Measurements from ENCODE around the gene NGEF.
A peak's percentile ranks its signal among the peaks of the same experiment; 100 is the strongest.
"Not testable (repeated sequence)": the region's sequence is repeated elsewhere in the genome, so short reads cannot be mapped to it uniquely, and the experiment has no call there.

The NGEF gene, protein sequence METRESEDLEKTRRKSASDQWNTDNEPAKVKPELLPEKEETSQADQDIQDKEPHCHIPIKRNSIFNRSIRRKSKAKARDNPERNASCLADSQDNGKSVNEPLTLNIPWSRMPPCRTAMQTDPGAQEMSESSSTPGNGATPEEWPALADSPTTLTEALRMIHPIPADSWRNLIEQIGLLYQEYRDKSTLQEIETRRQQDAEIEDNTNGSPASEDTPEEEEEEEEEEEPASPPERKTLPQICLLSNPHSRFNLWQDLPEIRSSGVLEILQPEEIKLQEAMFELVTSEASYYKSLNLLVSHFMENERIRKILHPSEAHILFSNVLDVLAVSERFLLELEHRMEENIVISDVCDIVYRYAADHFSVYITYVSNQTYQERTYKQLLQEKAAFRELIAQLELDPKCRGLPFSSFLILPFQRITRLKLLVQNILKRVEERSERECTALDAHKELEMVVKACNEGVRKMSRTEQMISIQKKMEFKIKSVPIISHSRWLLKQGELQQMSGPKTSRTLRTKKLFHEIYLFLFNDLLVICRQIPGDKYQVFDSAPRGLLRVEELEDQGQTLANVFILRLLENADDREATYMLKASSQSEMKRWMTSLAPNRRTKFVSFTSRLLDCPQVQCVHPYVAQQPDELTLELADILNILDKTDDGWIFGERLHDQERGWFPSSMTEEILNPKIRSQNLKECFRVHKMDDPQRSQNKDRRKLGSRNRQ

DNA sequence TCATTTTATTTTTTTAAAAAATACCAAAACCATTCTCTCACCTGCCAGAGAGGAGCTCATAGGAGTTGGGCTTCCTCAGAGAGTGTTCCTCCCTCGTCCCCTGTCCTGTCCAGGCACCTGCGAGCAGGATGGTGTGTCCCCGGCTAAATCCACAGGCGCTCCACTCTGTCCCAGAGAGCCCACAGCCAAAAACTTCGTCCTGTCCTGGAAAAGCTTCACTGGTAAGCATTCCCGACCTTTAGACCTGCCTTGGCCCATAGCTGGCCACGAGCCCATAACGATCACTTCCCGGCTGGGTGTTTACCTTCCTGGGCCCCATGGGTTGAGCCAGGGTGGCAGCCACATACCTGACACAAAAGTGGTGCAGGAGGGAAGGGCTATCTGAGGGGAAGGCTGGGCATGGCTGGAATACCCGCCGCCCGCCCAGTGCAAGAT is at the start of gene NGEF:
TSS of gene NGEF (minus strand) at position 230 of the 435 bp plus-strand sequence. CDS start 38,366 bp downstream, outside the sequence.
- no peak for DNase-seq (ENCODE audit: low spot score)

DNA sequence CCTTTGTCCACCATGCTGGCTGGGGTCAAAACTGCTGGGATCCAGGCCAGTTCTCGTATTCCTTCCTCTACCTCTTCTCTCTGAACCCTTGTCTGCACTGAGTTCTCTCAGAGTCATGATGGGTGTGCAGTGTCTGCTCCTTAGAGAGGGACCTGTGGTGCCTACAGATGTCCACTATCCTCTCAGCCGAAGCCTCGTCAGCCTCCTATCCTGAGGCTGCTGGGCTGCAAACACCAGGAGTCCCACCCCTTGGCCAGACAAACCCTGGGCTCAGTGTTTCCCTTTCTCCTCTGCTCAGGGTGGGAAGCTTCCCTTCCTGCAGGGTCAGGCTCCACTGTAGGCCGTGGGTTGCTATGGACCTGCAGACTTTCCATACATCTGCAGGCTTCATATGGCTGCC is 49.4 kb upstream of the NGEF start:
- no peak for DNase-seq (ENCODE audit: low spot score)

DNA sequence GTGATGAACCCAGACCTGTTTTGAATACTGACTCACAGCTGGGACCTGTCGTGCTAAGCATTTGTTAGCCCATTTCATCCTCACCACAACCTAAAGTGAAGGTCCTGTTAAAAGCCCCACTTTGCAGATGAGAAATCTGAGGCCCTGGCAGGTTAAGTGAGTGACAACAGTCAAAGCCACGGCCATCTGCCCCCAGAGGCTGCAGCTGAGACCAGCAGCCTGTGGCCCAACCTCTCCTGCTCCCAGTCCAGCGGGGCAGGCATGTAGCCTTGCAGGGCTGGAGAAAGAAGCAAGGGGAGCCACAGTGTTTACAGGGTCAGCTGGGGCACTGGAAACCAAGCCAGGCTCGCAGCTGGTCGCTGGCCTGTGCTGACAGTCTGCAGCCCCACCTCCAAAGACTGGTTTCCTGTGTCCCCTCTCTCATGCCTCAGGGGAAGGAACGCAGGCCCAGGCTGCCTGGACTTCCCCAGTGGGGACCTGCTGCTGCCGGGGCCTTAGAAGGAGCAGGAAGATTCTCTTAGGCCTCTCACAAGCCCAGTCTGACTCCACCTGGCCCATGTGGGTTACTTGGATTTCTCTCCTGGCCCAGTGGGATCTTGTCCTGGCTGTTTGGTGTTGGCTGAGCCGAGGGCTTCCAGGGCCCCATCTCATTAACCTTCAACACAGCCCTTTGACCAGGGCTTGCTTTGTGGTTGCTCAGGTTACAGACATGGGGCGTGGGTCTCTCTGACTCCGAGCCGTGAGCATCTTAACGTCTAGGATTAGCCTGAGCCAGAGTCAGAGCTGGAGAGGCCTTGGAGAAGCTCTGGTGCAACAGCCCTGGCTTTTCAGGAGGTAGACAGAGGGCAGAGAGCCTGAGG is 48.8 kb upstream of the NGEF start:
- peak; percentile 73 for DNase-seq (ENCODE audit: low spot score)

DNA sequence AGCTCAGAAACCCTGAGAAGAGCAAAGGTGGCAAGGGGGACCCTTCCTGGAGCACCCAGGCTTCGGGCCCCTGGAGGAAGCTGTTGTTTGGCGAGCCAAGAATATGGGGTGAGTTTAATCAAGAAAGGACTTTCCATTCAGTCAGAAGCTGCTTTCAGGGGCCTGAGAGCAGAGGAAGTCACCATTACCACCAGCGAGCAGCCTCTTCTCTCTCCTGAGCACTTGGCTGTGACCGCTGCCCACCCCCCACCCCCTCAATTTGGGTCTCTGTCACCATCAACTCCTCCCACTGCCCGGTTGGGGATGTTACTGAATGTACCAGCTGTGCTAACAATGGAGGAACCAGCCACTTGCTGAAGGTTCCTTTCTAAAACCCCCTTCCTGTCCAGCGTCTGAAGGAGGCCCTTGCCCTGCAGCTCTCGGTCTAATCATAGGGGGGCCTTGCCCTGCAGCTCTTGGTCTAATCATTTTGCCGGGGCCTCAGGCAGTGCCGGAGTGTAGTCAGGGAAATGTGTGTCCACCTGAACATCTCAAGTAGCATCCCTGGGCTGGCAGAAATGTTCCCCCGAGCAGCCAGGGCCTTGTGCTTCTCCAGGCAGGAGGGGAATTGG is 48.0 kb upstream of the NGEF start:
- no peak for DNase-seq (ENCODE audit: low spot score)

DNA sequence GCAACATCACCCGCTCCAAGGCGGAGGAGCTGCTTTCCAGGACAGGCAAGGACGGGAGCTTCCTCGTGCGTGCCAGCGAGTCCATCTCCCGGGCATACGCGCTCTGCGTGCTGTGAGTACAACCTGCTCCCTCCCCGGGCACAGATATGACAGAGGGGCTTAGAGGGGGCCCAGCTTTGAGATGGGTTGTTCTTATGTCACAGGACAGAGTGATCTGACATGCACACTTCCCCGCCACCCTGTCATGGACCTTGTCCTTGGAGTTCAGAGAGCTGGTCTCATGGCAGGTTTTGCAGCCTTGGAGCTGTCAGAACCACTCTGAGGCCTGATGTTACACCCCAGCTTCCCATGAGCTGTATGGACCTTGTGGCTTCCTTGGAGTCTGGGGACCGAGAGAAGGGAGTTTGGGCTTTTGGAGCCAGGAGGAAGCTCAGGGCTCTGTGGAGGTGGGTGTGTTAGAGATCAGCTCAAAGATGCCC is 47.5 kb upstream of the NGEF start:
- no peak for DNase-seq (ENCODE audit: low spot score)

DNA sequence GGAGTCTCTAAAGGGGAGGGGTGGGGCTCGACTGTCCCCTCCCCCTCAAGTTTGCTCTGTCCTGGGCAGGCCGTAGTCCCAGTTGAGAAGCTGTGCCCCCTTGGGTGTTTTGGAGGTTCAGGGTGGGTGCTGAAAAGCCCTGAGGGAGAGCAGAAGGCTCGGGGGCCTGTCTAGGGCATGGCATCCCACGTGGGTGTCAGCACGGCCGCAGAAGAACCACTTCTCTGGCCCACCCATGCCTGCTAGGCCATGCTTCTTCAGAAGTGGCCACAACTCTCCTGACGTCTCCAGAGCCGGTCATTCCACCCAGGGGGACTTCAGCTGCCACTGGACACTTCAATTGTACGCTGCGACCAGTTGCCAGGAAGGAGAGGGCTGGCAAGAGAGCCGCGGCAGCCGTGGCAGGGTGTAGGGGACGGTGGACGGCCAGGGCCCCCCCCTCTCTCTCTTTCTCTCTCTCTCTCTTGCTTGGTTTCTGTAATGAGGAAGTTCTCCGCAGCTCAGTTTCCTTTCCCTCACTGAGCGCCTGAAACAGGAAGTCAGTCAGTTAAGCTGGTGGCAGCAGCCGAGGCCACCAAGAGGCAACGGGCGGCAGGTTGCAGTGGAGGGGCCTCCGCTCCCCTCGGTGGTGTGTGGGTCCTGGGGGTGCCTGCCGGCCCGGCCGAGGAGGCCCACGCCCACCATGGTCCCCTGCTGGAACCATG is 46.9 kb upstream of the NGEF start, which contains the start of gene INPP5D:
TSS of gene INPP5D (plus strand) at position 546 of the 704 bp plus-strand sequence. CDS start at position 683, 137 bp downstream.
- DNase-seq (ENCODE audit: low spot score), result peak; percentile 84

DNA sequence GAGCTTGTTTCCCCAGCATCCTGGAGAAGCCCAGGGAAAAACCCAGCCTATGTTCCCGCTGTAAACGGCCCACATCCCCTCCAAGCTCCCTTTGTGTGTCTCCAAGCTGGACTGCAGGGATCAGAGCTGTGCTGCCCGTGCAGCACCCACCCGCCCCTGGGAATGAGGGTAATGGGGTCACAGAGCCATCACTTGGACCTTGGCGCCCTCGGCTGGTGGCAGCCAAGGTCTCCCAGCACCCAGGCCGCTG is 46.4 kb upstream of the NGEF start:
- no peak for DNase-seq (ENCODE audit: low spot score)

DNA sequence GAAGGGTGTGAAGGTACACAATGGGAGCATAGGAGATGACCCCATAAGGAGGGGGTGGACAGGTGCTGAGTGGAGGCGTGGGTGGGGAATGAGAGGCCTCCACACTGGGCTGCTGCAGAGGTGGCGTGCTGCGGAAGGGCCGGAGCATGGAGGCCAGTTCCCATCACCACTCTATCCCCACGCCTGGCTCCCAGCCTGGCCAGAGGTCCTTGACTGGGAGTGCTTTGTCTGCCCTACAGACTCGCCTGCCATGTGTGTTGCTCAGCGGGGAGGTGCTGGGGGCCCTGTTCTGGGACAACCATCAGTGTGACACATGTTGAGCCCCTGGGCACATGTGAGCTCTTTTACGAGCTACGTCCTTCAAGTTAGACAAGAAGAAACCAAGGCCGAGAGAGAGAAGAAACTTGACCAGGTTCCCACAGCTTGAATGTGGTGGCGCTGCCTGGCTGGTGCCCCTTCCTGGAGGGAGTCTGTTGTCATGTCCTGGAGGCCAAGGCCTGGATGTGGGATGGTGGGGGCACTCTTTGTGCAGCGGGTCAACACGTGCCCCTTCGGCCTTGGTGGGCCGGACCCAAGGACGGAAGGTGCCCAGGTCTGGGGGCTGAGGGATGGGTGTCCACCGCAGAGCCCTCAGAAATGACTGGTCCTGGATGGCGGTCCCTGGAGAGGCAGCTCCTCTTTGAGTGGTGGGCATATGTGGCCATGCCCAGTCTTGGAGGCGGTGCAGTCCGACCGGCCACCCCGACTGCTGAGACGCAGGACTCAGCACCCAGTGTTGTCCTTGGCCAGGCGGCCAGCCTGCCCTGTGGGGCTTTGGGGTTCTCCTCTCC is 45.9 kb upstream of the NGEF start:
- no peak for DNase-seq (ENCODE audit: low spot score)

DNA sequence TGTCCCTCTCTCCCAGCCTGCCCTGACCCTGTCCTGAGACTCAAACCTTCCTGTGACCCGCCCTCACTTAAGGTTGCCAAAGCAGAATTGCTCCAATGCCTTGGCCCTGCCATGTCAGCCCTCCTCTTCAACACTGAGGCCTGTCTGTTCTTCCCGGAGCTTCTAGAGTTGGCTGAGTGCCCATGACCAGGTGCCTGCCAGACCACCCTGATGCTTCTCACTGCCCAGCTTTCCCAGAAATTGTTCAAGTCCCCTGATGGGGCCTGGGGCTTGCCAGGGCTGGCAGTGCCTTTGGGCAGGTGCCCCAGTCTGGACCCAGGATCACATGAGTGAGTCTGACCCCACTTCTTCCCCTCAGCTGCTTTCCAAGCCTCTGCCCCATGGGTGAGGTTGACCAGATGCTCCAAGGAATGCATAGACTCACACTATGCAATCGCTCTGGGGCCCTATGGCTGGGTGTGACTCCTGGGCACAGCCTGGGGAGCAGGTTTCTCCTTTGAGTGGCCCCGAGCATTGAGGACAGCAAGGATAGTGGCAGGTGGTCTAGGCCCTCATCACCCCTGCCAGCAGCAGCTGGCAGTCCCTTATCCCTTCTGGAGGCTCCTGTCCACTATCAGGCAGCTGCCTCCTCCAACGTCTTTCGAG is 44.0 kb upstream of the NGEF start:
- no peak for DNase-seq (ENCODE audit: low spot score)

DNA sequence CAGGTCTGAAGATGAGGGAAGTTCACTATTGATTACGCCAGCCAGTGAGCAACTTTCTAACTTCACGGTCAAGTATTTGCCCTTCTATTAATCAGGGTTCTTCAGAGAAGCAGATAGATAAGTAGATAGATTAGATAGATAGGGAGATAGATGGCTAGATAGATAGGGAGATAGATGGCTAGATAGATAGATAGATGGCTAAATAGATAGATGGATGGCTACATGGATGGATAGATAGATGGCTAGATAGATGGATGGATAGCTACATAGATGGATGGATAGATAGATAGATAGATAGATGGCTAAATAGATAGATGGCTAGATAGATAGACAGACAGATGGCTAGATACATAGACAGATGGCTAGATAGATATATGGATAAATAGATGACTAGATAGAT is 42.3 kb upstream of the NGEF start:
- DNase-seq (ENCODE audit: low spot score), result no peak

DNA sequence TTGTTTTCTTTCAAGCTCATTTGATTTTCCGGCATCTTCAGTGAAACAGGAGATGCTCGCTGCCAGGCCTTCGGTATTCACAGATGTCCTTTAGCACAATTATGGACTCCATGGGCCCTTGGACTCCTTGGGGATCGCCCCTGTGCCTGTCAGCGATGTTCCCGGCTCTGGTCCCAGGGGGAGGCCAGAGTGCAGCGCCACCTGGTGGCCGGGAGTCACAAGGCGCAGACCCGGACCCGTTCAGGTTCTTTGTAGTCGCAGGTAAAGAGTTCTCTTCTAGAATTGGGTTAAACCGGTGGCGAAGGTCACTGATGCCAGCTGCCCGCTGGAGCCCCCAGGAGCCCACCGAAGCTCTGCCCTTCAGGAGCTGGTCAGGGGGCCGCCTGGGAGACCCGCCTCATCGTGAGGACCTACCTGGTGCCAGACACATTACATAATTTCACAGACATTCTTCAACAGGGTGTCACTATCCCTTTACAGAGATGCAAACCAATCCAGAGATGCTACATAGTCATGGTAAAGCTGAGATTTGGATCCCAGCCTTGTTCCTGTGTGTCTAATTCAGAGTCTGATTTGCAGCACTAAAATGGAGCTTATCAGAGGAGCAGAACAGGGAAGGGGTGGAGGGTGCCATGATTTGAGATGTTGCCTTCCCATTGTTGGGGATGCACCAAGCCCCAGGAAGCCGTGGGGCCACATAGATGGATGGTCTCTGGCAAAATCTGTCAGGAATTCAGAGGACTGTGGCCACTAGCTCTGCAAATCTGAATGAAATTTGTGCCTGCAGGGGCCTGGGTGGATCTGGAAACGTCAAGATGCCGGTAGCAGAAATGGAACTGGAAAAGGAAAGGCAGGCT is 41.1 kb upstream of the NGEF start:
- DNase-seq (ENCODE audit: low spot score), result peak; percentile 64

DNA sequence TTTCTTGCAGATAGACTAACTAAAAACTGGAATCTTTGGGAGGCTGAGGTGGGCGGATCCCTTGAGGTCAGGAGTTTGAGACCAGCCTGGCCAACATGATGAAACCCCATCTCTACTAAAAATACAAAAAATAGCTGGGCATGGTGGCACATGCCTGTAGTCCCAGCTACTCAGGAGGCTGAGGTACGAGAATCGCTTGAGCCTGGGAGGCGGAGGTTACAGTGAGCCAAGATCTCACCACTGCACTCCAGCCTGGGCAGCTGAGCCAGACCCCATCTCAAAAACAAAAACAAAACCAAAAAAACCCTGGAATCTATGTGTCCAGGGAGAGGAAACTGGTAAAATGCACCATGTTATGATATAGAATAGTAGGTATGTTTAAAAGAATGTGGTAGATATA is 39.5 kb upstream of the NGEF start:
- not testable (repeated sequence) for DNase-seq (ENCODE audit: low spot score)

DNA sequence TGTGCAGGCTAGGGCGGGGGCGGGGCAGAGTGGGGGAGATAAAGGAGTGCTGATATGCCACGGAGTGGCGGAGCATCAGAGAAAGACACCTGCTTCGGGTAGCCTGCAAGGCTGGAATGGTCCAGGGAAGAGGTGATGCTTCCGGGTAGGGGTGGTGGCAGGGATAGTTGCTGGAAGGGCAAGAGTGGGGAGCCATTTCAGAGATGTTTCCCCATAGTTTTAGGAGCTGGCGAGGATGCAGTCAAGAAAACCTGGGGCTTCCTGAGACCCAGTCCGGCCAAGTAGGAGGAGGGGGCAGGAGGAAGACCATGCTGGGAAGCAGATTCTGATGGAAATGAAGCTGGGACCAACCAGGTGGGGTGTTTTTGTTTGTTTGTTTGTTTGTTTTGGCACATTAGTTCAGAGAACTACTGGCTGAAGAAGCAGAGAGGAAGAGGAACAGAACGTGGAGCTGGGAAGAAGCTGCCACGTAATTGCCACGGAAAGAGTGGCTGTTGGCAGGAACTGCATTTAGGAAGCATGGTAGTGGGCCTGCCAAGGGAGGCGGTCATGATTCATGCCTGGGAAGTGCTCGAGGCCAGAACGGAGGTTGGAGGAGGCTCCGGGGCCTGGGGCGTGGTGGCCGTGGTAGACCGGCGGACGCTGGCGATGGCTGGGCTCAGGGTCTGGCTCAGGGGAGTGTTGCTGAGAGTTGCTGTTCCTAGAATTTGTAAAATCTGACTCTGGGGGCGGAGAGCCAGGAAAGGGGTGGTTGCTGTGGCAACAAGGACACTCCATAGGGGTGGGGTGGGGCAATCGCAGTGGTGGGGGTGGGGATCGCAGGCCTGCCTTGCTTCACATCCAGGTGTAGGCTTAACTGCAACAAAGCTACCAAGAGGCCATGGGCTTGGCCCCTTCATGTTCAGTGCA is 38.4 kb upstream of the NGEF start:
- no peak for DNase-seq (ENCODE audit: low spot score)

DNA sequence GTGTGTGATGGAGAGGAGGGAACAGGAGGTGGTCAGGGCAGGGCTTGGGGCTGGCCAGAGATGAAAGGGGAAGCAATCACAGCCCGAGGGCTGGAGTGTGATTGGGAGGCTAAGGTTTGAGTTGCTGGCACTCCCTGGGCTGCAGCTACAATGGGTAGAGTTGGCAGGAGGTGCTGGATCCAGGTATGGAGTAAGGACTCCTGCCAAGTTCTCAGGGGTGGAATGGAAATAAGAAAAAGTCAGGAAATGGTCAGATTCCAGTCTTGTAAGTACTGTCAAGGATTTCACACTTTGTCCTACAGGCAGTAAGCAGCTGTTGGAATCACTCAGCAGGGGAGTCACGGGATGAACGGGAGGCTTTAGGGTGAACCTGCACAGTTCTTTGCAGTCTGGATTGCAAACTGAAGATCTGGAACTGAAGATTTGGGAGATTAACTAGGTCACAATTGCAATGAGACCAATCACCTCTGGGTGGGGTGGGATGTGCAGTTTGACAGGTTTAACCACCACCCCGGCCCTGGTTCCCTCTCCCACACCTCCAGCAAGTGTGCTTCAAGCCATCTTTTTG is 36.2 kb upstream of the NGEF start:
- DNase-seq (ENCODE audit: low spot score), result no peak

DNA sequence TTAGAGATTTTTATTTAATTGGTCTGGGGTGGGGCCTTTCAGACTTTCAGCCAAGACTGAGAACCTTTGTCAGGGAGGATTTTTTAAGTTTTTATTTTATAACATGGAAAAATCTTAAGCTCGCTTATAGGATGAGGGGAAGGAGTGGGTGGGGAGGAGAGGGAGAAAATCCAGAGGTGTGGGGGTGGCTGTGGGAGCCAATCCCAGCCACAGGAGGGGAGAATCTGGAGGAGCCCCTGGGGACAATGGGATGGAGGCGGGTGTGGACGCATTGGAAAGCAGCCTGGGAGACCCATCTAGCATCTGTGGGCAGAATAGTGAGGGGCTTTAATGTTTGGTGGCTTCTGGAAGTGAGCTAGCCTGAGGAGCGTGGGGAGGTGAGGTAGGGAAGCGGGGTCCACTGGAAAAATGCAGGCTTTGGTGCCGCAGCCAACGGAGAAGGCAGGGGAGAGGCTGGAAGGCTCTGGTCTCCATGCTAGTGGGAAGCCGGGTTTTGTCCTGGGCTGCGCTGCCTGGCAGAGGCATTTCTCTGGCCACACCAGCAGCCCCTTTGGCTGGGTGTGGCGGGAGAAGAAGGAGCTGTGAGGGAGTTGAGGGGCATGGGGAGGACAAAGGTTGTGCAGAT is 35.6 kb upstream of the NGEF start:
- no peak for DNase-seq (ENCODE audit: low spot score)

DNA sequence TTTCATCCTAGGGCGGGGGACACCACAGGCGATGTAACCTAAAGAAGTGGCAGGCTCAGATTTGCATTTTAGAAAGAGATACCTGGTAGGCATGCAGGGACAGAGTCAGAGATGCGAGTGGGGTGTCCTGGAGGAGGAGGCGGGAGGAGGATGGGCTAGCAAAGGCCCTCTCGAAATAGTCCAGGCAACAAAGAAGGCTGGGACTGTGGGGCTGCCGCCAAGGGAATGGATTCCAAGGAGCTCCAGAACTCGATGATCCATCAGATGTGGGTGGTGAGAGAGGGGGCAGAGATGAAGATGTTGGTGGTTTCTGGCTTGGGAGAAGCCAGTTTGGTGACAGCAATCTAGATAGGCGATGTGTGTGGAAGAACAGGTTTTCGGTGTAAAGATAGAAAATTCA is 34.6 kb upstream of the NGEF start:
- DNase-seq (ENCODE audit: low spot score), result no peak

DNA sequence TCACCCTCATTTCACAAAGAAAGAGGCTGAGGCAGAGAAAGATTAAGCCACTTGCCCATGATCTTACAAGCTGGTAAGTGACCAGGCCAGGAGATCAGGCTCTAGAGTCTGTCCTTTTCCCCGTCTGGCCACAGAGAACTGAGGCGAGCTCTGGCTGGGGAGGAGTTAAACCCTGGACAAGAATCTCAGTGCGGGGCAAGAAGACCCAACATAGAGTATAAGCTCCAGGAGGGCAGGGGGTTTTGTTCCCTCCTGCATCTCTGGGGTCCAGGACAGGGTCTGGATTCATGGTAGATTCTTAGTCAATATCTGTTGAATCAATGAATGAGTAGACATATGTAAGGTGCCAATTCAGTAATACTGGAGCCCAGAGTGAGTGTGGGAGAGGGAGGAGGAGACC is 34.1 kb upstream of the NGEF start:
- no peak for DNase-seq (ENCODE audit: low spot score)
